Keratinocyte (primary cell): ENCODE results near the gene PTPN14.

ENCODE experiments used
- CTCF ChIP-seq, 3 experiments: IDR thresholded peaks in 1 of 3; conservative IDR thresholded peaks in 1 of 3; optimal IDR thresholded peaks in 1 of 3; 2 replicates in 2 of 3; 3 replicates in 1 of 3; pipeline versions ENCODE3 to v1.5.1; 2011; ENCODE audit warnings: low read length in 3 of 3, mild to moderate bottlenecking in 3 of 3, moderate library complexity in 2 of 3, control low read depth in 1 of 3, inconsistent platforms in 1 of 3; ENCODE audit not compliant: insufficient read depth in 2 of 3; ENCODE audit errors: extremely low read depth in 1 of 3
- EZH2 ChIP-seq: IDR thresholded peaks from one replicate; pipeline ENCODE4 v1.6.1; 2012; ENCODE audit warnings: inconsistent platforms, mild to moderate bottlenecking, low read length, moderate library complexity

DNA sequence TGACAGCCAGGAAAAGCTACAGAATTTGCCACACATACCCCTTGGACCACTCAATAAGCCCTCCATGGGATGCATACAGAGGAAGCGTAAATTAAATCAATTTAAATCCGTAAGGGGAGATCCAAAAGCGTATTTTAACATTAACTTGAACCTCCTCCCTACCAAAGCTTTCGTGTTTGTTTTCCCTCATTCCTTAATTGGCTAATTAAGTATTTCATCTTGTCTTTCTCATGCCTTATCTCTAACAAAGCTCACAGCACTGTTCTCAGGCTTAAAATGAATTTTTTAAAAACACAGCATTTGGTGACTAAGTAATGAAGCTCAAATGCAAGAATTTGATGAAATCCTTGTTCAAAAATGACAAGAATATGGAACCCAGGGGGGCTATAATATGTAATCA, 3.1 kb downstream of the PTPN14 start:
- TF ChIP-seq CTCF (optimal IDR thresholded peaks at IDR 0.05 in 1 of 3, IDR thresholded peaks at IDR 0.05 in 1 of 3, conservative IDR thresholded peaks at IDR 0.05 in 1 of 3; ENCODE audit: extremely low read depth in 1 of 3, insufficient read depth in 2 of 3, low read length in 3 of 3) (no peak), EZH2 (no peak)
